AG09319 (cell line): ENCODE measurements around the gene CEP89.
"Not testable (repeated sequence)": the region's sequence is repeated elsewhere in the genome, so short reads cannot be mapped to it uniquely, and the experiment has no call there.

ENCODE experiments used
- DNase-seq: peaks from one replicate; pipeline ENCODE4 v3.0.0-alpha.2; 2010; ENCODE audit warnings: low read depth; ENCODE audit errors: extremely low read depth
- TF ChIP-seq, protein P1 (sequence below): IDR thresholded peaks from 2 replicates; pipeline ENCODE4 v1.5.1; 2011; ENCODE audit warnings: low read depth, mild to moderate bottlenecking, inconsistent platforms, low read length, moderate library complexity

Gene CEP89

GRCh38 chr19:32998722-32999121 is 27.0 kb upstream of the CEP89 start:
- DNase-seq, result no peak
- TF ChIP-seq, protein P1, sequence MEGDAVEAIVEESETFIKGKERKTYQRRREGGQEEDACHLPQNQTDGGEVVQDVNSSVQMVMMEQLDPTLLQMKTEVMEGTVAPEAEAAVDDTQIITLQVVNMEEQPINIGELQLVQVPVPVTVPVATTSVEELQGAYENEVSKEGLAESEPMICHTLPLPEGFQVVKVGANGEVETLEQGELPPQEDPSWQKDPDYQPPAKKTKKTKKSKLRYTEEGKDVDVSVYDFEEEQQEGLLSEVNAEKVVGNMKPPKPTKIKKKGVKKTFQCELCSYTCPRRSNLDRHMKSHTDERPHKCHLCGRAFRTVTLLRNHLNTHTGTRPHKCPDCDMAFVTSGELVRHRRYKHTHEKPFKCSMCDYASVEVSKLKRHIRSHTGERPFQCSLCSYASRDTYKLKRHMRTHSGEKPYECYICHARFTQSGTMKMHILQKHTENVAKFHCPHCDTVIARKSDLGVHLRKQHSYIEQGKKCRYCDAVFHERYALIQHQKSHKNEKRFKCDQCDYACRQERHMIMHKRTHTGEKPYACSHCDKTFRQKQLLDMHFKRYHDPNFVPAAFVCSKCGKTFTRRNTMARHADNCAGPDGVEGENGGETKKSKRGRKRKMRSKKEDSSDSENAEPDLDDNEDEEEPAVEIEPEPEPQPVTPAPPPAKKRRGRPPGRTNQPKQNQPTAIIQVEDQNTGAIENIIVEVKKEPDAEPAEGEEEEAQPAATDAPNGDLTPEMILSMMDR, result no peak

DNA sequence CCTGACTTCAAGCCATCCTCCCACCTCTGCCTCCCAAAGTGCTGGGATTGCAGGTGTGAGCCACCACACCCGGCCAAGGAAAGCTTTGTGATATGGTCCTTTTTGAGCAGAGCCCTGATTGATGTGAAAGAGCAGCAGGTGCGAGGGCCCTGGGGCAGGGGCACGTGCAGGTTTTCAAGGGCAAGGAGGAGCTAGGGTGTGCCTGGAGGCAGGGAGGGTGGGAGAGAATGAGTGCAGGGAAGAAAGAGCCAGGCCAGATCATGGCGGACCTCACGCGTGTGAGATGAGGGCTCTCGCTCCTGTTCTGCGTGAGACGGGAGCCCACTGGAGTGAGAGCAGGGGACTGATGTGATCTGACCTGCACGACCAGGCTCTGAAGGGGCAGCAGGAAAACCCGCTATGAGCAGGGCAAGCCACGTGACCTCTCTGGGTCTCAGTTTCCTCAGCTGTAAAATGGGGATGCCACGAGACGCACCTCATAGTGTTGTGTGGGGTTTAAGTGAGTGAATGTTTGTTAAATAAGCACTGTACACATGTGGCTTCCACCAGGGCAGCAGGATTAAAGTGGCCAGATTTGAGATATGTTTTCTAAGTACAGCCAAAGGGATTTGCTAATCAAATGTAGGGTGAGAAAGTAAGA is 26.1 kb upstream of the CEP89 start:
- no peak for DNase-seq
- TF ChIP-seq, protein P1, result no peak

DNA sequence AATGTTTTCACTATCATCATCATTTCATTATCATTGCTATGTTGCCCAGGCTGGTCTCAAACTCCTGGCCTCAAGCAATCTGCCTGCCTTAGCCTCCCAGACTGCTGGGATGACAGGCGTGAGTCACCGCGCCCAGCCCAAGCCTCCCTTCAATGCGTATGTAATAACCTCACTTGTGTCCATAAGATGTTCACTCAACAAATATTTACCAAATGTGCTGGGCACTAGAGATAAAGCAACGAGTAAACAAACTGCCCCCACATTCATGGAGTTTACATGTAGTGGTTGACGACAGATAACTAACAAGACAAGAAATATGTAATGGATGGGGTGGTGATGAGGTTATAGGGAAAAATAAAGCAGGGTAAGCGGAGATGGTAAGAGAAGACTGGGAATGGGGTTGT is 25.3 kb upstream of the CEP89 start:
- not testable (repeated sequence) for DNase-seq

GRCh38 chr19:32995966-32996365 is 24.2 kb upstream of the CEP89 start:
- not testable (repeated sequence) for DNase-seq

DNA sequence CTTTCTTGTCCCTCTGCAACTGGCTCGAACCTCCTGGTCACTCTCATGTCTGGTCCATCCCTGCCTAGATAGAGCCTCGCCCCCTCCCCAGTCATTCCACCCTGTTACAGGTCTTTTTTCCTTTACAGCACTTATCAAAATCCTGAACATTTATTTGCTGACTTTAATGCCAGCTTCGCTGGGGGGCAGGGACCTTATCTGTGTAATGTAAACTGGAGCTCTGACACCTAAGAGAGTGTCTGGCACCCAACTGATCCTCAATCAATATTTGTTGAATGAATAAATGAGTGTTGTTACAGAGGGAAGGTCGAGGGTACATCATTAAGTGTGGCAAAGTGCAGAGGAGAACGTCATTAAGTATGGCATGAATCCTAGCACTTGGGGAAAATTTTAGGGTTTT is 17.0 kb upstream of the CEP89 start:
- TF ChIP-seq, protein P1, result no peak
- DNase-seq, result no peak

DNA sequence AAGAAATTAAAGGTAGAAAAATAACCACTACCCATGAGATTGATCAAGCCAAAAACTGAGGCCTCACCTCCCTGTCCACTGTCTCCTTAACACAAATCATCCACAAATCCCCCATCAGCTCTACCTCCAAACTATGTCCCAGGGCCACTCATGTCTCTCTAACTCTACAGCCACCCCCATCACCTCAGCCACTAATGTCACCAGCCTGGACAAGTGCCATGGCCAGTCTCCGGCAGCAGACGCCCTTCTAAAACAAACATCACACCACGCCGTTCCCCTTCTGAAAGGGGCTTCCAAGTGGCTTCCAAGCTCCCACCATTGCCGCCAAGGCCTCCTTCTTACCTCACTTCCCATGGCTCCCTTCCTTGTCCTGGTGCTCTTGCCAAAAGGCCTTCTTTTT is 16.5 kb upstream of the CEP89 start:
- DNase-seq, result not testable (repeated sequence)

- not testable (repeated sequence) for DNase-seq
Observed at GRCh38 chr19:32982488-32982887, 10.7 kb upstream of the CEP89 start.

DNA sequence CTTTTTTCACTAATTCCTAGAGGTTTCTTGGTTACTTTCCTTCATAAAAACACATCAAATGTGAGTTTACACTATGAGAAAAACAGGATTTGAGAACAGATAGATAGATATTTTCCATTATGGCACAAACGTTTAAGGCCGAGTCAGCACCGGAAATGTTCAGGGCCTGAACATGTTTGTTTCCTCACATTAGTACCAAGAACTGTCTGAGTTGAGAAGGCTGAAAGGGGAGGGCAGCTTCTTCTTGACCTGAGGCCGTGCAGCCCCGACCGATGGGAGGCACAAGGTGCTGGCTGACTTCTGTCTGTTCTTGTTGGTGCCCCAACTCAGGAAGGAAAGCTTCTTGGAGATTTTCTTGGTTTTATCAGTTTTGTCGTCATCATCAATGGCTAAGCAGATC is 8.0 kb upstream of the CEP89 start:
- not testable (repeated sequence) for DNase-seq

DNA sequence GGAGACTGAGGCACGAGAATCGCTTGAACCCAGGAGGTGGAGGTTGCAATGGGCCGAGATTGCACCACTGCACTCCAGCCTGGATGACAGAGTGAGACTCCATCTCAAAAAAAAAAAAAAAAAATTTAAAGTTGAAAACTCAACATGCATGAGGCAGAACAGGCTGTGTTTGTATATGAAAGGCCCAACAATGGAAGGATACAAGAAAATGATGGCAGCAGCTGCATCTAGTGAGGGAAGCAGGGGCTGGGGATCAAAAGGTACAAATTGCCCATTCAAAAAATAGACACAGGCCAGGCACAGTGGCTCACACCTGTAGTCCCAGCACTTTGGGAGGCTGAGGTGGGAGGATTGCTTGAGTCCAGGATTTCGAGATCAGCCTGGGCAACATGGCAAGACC is 6.1 kb upstream of the CEP89 start:
- DNase-seq, result not testable (repeated sequence)

- no peak for DNase-seq
- TF ChIP-seq, protein P1, result no peak
Observed at GRCh38 chr19:32977280-32977679, 5.5 kb upstream of the CEP89 start.

GRCh38 chr19:32976223-32976805 is 4.6 kb upstream of the CEP89 start:
- peak; percentile 25 for DNase-seq

More at GRCh38 chr19:32976223-32976805, 4.6 kb upstream of the CEP89 start:
- TF ChIP-seq, protein P1, result peak; percentile 81
